NCI-H446 (cell line): ENCODE data around the gene KRTAP24-1.

Source experiments
- DNase-seq, 2 experiments: peaks; one replicate each; lab custom pipeline; 2025; lab: John Stamatoyannopoulos, UW

The KRTAP24-1 gene, protein sequence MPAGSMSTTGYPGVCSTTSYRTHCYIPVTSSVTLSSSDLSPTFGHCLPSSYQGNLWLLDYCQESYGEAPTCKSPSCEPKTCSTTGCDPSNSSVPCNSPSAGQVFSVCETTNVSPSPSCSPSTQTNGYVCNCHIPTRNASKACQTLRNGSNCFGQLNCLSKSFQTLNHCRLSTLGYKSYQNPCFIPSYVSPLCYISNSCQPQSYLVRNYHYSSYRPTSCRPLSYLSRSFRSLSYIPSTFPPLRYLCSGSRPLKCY

DNA sequence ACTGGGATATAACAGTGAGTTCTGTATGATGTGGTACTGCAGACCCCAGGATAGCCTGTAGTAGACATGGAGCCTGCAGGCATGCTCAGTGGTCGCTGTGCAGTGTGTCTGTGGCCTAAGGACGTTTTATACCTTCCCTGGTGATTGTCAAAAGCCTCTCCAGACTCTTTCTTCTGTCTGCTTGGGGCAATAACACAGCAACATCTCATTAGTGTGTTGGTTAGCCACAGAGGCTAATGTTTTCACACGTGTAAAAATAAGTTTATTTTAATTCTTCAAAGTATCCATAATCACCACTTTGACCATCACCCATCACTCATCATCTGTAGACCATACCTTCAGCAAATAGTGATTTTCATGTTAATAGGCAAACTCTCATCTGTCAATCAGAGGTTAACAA, at the start of gene KRTAP24-1:
Gene KRTAP24-1 (minus strand): TSS at position 101 of the 400 bp plus-strand sequence. CDS start 18 bp downstream, at position 83.
- DNase-seq, result no peak

DNA sequence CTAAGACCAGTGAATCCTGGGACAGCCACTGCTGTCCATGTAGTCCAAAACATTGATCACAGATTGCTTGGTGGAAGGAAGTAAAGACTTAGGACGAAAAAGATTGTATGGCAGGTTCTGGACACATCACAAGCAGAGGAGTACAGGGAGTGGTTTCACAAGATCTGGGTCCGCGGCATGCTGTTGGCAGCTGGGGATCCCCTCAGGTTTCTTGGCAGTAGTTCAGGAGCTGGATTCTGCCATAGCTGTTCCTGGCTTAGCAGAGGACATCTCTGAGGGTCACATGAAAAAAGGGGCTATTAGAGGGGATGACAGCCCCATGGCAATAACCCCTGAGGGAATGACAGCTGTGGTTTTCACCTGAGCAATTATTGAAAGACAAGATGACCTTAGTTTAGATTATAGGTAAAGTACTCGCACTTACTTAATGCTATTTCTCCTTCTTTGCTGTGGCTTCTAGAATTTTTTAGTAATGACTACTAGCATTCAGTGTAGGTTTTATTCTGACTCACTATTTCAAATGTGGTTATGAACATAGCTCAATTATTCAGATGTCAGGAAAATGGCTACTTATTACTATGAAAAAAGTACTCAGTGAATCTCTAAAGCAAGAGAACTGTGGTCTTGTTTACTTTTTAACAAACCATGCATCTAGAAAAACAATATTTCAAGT, 46.6 kb upstream of the KRTAP24-1 start:
- DNase-seq, result no peak

DNA sequence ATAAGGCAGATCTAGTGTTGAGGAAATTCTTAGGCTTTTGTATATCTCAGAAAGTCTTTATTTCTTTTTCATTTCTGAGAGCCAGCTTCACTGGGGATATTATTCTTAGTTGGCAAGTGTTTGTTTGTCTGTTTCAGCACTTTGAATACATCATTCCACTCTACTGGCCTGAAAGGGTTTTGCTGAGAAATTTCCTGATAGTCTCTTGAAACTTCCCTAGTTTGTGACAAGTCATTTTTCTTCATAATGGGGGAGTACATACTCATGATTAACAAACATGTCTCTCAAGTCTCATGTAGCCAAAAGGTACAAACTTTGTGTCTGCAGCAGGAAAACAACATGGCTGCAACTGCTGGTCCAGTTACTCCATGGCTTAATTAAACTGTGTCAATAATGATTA, 43.6 kb upstream of the KRTAP24-1 start:
- no peak for DNase-seq

DNA sequence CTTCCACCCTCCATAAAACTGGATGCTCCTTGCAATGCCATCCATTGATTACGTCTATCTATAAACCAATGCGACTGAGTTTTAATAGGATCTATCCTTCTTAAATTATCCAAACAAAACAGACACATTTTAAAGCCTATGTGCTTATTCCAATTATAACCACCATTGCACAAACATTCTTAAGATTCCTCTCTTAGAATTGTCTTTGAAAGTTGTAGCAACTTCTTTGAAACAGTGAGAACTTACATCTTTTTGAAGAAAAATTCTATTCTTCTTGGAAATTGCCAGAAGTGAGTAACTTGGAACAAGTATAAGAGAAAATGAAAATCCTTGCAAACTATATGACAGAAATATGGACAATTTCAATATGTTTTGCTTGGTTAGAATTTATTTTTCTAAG, 37.5 kb upstream of the KRTAP24-1 start, which contains the start of gene KRTAP26-1:
Gene KRTAP26-1 (minus strand): TSS at position 101 of the 400 bp plus-strand sequence. CDS start 280 bp downstream, outside the sequence.
- no peak for DNase-seq

DNA sequence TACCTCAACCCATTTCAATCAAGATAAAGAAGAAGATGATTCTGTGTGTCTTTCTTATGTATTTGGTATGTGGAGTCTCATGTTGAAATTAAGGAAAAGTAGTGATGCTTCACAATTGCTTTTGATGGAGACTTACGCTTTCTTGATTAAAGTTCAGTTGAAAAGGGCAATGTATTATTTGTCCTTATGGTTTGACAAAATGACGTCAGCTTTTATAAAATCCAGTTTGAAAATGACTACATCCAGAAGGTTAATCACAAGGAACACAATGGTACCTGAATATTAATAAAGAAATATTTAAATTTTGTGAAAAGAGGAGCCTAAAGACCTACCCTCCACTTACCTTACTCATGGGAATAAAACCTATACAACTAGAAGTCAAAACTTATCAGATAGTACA, 33.0 kb upstream of the KRTAP24-1 start:
- no peak for DNase-seq

DNA sequence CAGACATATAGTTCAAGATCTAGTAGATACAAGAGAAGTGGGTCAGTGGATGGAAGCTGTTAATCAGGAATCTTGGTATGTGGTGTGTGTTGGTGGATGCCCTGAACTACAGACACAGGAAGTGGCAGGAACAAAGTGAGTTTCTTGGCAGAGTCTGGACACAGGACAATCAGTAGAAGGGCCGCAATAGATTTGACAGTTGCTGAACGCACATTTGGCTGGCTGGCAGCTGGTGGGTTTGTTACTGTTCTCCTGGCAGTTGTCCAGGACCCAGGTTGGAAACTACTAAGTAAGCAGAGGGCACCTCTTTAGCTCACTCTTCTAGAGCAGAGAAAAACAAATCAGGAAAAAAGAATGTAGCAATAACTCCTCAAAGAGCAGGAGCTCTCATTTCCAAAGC, 24.1 kb upstream of the KRTAP24-1 start:
- peak in 1 of 2 experiments; percentile 86 for DNase-seq

DNA sequence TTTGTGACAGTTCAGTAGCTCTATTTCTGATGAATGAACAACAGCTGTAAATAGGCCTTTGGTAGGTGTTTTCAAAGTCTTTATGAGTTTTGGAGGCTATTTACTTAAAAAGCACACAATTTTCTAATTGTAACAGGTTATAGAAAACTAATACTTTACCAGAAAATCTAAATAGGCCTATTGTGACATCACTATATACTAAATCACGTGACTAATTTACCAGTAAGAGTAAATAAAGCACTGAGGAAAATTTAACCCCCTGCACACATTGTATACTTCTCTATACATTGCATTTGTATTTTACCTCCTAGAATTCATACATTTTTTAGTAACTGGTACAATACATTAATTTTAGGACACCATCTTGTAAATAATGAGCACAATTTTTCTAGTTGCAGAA, 22.4 kb upstream of the KRTAP24-1 start:
- no peak for DNase-seq

DNA sequence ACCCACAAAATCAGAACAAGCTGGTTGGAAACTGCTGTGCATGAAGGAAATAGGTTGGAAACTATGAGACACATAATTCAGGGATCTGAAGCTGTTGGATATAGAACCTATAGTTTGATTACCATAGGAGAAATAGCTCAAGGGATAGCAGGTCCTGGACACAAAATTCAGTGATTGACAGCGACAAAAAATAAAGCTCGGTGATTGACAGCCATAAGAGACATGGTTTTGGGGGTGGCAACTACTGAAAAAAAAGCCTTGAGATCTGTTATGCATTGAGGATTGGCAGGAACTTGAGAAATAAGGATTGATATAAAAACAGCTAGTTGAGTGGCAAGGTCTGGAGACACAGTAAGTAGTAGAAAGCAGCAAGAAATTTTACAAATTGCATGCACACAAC, 6.5 kb upstream of the KRTAP24-1 start, which contains the start of gene KRTAP25-1:
Gene KRTAP25-1 (minus strand): TSS at position 300 of the 400 bp plus-strand sequence. CDS start 24 bp downstream, at position 276.
- DNase-seq, result no peak

DNA sequence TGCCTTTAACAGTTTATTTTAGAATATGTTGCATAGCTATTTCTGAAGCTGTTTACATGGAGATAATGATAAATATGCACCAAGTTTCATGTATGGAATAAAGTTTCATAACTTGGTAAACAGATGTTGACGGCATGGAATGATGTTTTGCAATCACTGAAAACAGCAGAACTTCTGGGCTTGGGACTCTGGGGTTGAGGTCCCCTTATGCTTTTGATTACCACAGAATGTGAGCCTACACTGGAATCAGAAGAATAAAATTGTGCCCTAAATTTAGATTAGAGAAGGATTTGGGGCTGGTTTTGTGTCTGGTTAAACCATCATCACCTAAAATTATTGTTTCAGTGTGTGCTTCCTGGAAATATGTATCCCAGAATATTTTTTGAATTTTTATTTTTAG, 11.1 kb downstream of the KRTAP24-1 start:
- DNase-seq, result no peak

DNA sequence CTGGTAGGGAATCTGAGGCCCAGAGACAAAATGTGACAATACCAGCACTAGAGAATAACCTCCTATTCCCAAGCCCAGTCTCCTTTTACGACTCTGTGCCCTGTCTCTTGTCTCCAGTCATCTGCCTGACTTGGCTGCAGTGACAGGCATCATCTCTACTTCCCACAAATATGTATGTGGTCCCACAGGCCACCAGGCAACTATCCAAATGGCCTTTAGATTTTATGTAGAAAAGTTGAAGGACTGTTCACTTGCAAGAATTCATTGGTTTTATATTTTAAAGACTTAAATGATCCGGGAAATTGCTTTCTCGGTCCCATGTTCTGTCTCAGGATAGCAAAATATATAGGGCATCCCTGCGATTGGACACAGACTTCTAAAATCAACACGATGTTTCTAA, 11.6 kb downstream of the KRTAP24-1 start:
- DNase-seq, result no peak

DNA sequence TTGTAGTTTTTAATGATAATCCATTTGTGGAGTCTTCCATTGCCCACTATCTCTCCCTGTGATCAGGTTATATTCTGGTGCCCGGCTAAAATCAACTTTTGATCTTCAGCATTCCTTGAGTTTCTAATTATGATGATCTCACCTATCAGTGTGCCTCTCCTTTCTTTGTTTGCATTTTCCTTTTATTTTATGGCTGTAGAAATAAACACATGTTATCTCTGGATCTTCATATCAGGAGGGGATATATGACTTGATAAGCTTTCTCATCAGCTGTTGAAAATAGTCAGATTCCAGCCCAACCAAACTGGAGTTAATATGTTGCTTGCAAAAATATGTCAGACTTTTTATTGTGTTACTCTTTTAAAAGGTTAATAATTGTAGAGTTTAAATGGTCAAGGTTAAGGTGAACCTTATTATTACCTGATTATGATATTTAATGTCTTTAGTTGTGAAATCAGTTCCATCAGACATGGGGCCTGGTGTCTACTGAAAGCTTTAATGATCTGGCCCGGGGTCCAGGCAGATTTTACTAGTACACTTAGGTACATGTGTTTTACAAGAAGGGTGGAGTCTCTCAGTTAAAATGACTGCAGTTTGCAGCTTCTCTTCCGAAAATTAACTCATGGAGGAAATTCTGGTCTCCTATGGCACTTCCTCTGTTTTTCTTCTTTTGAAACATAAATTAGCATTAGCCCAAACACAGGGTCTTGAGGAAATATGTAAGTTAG, 12.8 kb downstream of the KRTAP24-1 start:
- no peak for DNase-seq

DNA sequence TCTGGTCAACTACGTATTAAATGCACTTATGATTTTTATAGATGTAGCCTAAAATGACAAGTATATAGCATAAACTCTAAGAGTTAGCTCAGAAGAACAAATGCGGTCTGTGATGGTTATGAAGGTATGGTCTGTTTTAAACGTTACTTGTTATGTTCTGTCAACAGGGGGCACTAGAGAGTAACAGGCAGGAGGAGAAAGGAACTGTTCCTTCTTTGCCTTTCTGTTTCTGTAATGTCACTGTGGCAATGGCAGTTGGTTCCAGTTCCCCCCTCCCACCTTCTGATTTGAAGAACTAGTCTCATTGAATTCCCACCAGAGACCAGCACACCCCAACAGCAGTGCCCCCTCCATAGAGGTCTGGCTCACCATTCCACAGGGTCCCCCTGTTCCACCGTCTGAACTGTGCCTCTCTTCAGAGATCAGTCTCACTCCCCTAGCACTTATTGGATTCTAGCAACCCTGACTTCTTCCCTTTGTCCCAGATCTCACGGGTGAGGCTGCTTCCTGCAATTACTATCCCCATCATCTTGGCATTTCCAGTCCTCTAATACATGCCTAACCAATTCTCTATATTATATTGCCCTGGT, 14.0 kb downstream of the KRTAP24-1 start:
- peak in 1 of 2 experiments; percentile 25 for DNase-seq

DNA sequence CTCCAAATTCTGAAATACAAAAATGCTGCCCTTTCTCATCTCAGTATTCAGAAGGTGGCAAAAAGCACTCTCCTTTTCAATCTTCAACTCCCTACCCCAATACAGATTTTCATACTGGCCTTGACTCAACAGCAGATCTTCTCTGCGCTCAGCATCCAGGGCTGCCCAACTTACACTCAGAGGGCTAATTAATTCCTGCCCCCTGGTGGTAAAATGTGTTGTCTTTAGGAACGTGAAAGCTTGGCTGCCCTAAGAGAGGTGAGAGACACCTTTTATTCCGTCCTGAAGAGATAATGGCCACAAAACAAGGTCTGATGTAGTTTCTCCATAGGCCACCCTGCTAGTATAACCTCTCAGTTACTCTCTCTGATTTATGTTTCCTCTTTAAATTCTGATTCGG, 25.0 kb downstream of the KRTAP24-1 start:
- peak in 1 of 2 experiments; percentile 45 for DNase-seq

DNA sequence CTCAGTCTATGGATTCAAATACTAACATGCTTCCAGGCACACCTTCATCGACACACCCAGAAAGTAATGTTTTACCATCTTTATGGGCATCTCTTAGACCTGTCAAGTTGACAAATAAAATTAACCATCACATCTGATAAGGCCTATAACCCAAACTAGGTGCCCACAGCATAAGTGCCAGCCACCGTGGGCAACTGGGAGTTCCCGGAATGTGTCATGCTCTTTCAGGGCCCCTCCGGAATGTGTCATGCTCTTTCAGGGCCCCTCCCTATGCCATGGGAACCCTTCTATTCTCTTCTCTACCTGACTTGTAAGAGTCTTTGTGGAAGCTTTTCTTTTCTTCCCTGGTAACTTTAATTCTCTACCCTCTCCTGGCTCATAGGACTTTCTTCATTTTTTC, 26.6 kb downstream of the KRTAP24-1 start:
- no peak for DNase-seq

DNA sequence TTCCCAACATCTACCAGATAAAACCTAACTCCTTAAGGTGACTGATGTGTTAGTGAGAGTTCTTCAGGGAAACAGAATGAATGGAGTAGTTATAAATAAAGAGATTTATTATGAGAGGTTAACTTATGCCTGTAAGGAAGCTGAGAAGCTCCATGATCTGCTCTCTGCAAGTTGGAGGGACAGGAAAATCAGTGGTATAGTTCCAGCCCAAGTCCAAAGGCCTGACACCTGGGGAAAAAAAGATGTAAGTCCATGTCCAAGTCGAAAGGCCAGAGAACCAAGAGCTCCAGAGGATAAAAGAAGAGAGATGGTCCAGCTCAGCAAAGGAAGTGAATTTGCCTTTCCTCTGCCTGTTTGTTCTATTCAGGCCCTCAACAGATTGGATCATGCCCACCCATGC, 27.1 kb downstream of the KRTAP24-1 start:
- DNase-seq, result no peak

DNA sequence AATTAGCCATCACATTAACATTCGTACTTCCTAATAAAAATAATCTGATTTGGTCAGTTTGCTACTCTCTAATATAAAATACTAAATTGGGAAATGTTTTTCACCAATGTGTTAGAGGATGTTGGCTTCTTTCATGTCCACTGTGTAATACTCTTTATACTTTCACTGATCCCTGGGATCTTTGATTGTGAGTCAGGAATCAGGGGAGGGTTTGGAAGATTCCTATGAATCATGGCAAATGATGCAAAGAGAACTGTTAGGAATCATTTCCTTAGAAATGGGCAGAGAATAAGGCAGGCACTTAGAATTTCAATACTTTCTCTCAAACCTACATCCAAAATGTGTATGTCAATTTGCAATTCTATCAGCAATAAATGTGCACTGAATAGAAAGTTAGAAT, 31.0 kb downstream of the KRTAP24-1 start:
- DNase-seq, result no peak

DNA sequence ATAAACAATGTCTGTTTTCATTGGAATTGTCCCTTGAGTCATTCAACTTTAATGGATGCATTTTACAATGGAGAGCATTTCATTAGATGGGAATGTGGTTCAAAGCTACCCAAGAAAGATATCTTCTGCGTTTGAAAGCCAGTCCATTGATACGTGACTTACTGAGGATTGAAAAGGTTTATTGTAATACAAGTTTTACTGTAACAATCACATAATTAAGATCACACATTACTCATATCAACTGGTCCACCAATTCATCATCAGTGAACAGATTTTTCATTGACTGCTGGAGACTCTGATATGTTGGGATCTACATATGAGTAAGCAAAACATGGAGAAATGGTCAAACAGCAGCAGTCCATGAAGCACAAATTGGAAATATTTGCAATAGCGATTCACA, 32.8 kb downstream of the KRTAP24-1 start:
- no peak for DNase-seq

DNA sequence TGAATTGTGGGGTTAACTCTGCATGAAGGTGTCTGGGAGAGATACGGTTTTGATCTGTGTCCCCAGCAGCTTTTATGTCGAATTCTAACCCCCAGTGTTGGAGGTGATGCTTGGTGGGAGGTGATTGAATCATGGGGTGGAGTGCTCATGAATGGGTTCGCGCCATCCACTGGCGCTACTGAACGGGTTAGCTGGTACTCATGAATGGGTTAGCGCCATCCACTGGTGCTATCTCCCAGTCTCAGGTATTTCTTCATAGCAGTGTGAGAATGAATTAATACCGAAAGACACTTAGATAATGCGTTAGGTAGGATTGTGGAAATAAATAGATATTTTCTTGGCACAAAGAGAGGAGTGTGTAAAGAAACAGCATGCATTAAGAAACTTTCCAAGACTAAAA, 33.9 kb downstream of the KRTAP24-1 start:
- DNase-seq, result no peak

DNA sequence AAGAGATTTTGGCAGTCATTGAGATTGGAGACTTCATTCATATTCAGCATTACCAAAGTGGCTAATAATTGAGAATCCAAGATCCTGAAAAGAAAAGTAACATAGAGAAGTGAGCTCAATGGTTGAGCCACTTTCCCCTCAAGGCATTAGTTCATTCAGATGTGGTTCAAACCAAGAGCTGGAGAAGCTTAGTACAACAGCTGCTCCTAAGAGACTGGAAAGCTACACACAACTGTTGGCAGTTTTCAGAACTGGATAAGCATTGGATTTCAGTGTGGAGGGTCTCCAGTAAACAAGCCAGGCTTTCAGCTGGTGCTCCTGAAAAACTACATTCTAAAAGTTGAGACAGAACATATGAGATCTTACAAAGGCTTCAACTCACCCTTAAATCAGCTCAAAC, 37.7 kb downstream of the KRTAP24-1 start:
- DNase-seq, result no peak

DNA sequence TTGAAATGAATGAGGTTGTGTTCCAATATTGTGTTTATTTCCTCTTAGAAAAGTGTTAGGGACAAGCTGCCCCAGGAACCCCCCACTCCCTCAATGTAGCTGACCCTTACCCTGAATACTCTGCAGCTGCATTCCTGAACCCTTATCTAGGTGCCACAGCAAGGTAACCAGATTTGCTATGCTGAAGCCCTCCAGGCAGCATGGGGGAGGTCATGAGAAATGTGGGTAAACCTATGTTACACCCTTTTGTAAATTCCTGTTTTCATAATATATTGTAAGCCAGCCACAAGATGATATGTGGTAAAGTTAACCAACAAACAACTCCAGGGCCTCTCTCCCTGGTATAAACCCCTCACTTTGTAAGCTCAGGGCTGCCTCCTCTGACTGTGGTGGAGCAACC, 39.1 kb downstream of the KRTAP24-1 start:
- DNase-seq, result no peak

DNA sequence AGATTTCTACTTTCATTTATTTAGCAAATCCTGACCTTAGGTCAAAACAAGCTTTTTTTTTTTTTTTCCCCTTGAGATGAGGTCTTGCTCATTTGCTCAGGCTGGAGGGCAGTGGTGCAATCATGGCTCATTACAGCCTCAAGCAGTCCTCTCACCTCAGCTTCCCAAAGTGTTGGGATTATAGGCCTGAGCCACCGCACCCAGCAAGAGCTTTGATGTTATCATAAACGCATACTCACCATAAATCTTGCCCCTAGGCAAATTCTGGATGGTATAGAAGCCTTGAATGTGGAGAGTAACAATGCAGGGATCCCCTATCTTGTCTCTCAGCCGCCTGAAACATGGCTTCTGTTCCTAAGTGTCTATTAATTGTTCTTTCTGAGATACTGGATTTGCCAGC, 42.1 kb downstream of the KRTAP24-1 start:
- no peak for DNase-seq

DNA sequence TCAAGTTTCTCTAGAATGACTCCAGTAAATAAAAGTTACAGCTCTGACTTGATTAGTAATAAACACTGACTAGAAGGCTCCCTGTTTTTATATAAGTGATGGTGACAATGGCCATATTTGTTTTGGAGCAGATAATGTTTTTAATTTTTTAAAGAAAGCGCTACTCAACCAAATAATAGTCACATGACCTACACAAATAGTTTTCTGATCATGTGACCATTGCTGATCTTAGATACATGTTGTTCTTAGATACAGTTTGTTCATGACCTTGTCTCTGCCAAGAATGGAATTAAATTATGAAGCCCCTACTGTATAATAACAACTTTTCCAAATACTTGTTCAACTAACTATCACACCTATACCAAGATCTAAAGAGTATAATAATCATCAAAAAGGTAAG, 44.6 kb downstream of the KRTAP24-1 start:
- no peak for DNase-seq
